Urothelium cell line (cell line): ENCODE data around the gene C6orf52.

Source experiments
- DNase-seq: peaks from one replicate; pipeline ENCODE4 v3.0.0; 2011; ENCODE audit warnings: low spot score, mixed read lengths
- FAIRE-seq: peaks from 2 replicates; lab custom pipeline; 2011; peaks lifted over from hg19 to GRCh38; lab: Jason Lieb, UNC

C6orf52 gene

GRCh38 chr6:10658910-10659698 lies 35.3 kb downstream of the C6orf52 start:
- FAIRE-seq (no peak), DNase-seq (no peak)

- DNase-seq, result no peak
- no peak for FAIRE-seq
Observed at GRCh38 chr6:10655508-10656055, 38.8 kb downstream of the C6orf52 start.

- FAIRE-seq (no peak), DNase-seq (no peak)
Observed at GRCh38 chr6:10644225-10644624, 50.2 kb downstream of the C6orf52 start.

GRCh38 chr6:10643201-10643651 lies 51.2 kb downstream of the C6orf52 start:
- FAIRE-seq (no peak), DNase-seq (no peak)

- DNase-seq, result no peak
- FAIRE-seq, result no peak
Observed at GRCh38 chr6:10641528-10641927, 52.9 kb downstream of the C6orf52 start.

GRCh38 chr6:10640412-10640811 lies 54.0 kb downstream of the C6orf52 start:
- DNase-seq (no peak), FAIRE-seq (no peak)

DNA sequence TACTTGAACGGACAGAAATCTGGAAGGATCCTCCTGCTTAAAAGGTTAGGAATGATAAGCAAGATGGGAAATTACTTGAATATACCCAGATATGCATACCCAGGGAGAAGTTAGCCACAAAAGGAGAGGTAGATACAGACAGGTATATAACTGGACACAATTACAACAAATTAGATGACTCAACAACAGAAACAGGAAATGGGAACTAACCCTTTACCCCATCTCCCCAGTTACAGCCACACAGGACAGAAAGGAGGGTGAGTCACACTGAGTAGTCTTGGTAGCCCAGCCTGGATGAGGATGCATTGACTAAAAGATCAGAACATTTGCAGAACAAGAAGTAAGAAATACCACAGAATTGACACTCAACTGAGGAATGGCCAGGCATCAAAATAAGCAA lies 61.2 kb downstream of the C6orf52 start:
- no peak for FAIRE-seq
- peak; percentile 71 for DNase-seq

- FAIRE-seq (no peak), DNase-seq (no peak)
Observed at GRCh38 chr6:10630178-10630577, 64.2 kb downstream of the C6orf52 start.

DNA sequence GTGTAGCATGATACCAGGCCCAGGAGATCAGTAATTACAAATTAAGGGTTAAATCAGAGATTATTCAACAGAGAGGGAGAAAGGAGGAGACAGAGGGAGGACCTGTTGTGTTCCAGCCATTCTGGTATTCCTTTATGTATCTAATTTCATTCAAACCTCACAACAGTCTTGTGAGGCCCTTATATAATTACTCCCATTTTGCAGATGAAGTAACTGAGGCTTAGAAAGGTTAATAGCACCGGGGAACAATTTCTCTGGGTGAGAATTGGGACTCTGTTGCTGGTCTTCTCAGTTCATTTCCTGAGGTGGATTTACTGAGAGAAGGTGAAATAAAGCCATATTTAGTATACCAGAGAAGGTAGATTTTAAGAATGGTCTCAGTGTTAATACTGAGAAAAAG lies 66.6 kb downstream of the C6orf52 start:
- FAIRE-seq (no peak), DNase-seq (no peak)

DNA sequence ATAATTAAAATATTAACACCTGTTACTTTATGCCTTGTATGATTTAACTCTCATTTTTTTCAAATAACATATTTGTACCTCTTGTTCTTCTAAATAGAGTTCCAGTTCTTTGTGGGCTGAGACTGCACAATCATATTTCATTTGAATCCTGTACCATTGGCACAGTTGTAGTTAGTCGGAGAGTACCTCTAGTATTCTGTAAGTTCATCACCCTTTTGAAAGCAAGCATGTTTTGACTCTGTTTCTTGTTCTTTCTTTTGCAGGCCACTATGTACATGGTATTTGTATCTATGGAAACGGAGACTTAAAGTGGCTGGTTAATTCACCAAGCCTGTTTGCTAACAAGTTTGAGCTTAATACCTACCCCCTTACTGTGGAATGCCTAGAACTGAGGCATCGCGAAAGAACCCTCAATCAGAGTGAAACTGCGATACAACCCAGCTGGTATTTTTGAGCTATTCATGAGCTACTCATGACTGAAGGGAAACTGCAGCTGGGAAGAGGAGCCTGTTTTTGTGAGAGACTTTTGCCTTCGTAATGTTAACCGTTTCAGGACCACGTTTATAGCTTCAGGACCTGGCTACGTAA lies 68.2 kb downstream of the C6orf52 start:
- no peak for DNase-seq
- no peak for FAIRE-seq

GRCh38 chr6:10624836-10625235 lies 69.6 kb downstream of the C6orf52 start:
- no peak for FAIRE-seq
- no peak for DNase-seq

- FAIRE-seq (no peak), DNase-seq (no peak)
Observed at GRCh38 chr6:10621847-10622246, 72.6 kb downstream of the C6orf52 start.
